Measurements from ENCODE around the gene SNX33.
A peak's percentile ranks its signal among the peaks of the same experiment; 100 is the strongest.
"Not testable (repeated sequence)": the region's sequence is repeated elsewhere in the genome, so short reads cannot be mapped to it uniquely, and the experiment has no call there.

SNX33 gene

GRCh38 chr15:75683646-75684312 lies 36.1 kb downstream of the SNX33 start:
- DNase-seq (ENCODE audit: low read depth) = peak; percentile 63

GRCh38 chr15:75684648-75685047 lies 36.9 kb downstream of the SNX33 start:
- no peak for DNase-seq (ENCODE audit: low read depth)

- DNase-seq (ENCODE audit: low read depth) = no peak
Measured at GRCh38 chr15:75685195-75685594, 37.5 kb downstream of the SNX33 start.

- DNase-seq (ENCODE audit: low read depth) = peak; percentile 59
Measured at GRCh38 chr15:75686212-75686642, 38.5 kb downstream of the SNX33 start.

GRCh38 chr15:75687486-75688277 lies 40.0 kb downstream of the SNX33 start:
- no peak for DNase-seq (ENCODE audit: low read depth)

- no peak for DNase-seq (ENCODE audit: low read depth)
Measured at GRCh38 chr15:75688278-75688557, 40.5 kb downstream of the SNX33 start.

GRCh38 chr15:75688831-75689230 lies 41.1 kb downstream of the SNX33 start:
- no peak for DNase-seq (ENCODE audit: low read depth)

- not testable (repeated sequence) for DNase-seq (ENCODE audit: low read depth)
Measured at GRCh38 chr15:75689429-75689828, 41.7 kb downstream of the SNX33 start.

- DNase-seq (ENCODE audit: low read depth) = not testable (repeated sequence)
Measured at GRCh38 chr15:75692311-75692710, 44.6 kb downstream of the SNX33 start.

GRCh38 chr15:75693028-75693427 lies 45.3 kb downstream of the SNX33 start:
- DNase-seq (ENCODE audit: low read depth) = not testable (repeated sequence)

- no peak for DNase-seq (ENCODE audit: low read depth)
Measured at GRCh38 chr15:75693501-75694240, 46.0 kb downstream of the SNX33 start.

- no peak for DNase-seq (ENCODE audit: low read depth)
Measured at GRCh38 chr15:75694241-75695182, 46.8 kb downstream of the SNX33 start.

- DNase-seq (ENCODE audit: low read depth) = no peak
Measured at GRCh38 chr15:75695220-75695619, 47.5 kb downstream of the SNX33 start.

GRCh38 chr15:75695634-75696310 lies 48.1 kb downstream of the SNX33 start:
- DNase-seq (ENCODE audit: low read depth) = no peak

- DNase-seq (ENCODE audit: low read depth) = no peak
Measured at GRCh38 chr15:75696311-75696720, 48.6 kb downstream of the SNX33 start.

- no peak for DNase-seq (ENCODE audit: low read depth)
Measured at GRCh38 chr15:75696854-75697259, 49.1 kb downstream of the SNX33 start.

GRCh38 chr15:75697523-75697922 lies 49.8 kb downstream of the SNX33 start:
- DNase-seq (ENCODE audit: low read depth) = no peak

- not testable (repeated sequence) for DNase-seq (ENCODE audit: low read depth)
Measured at GRCh38 chr15:75697974-75698747, 50.4 kb downstream of the SNX33 start.

GRCh38 chr15:75699517-75699916 lies 51.8 kb downstream of the SNX33 start:
- DNase-seq (ENCODE audit: low read depth) = not testable (repeated sequence)
